MM.1S (cell line): ENCODE measurements around the gene CHAMP1.

Experiments
- DNase-seq: peaks from one replicate; pipeline ENCODE4 v3.0.0-alpha.2; 2015
- H2AFZ ChIP-seq: fragments of 300-600 bp; sonication (generic); 2 replicates; pipeline ENCODE4 v1.6.0; 2016; ENCODE audit warnings: antibody characterized with exemption, low read length
- H3F3A ChIP-seq: fragments of 300-600 bp; sonication (generic); 2 replicates; pipeline ENCODE4 v1.6.1; 2016; ENCODE audit warnings: mild to moderate bottlenecking, antibody characterized with exemption, low read length, moderate library complexity, mixed read lengths; ENCODE audit not compliant: insufficient read depth
- H3K27ac ChIP-seq: fragments of 300-600 bp; sonication (generic); 2 replicates; pipeline ENCODE4 v1.5.1; 2016; ENCODE audit warnings: mild to moderate bottlenecking, low read length
- H3K27me3 ChIP-seq: fragments of 300-600 bp; sonication (generic); replicated peaks from 2 replicates; pipeline ENCODE4 v1.6.0; 2016; ENCODE audit warnings: low read length; ENCODE audit not compliant: insufficient read depth
- H3K36me3 ChIP-seq: fragments of 300-600 bp; sonication (generic); replicated peaks from 2 replicates; pipeline ENCODE4 v1.6.1; 2016; ENCODE audit warnings: mild to moderate bottlenecking, low read length, mixed read lengths; ENCODE audit not compliant: insufficient read depth
- H3K4me1 ChIP-seq: fragments of 300-600 bp; sonication (generic); 2 replicates; pipeline ENCODE4 v1.6.1; 2016; ENCODE audit warnings: low read length, mixed read lengths
- H3K4me2 ChIP-seq: fragments of 300-600 bp; sonication (generic); 2 replicates; pipeline ENCODE4 v1.6.0; 2016; ENCODE audit warnings: low read depth, low read length
- H3K4me3 ChIP-seq: fragments of 300-600 bp; sonication (generic); 2 replicates; pipeline ENCODE4 v1.5.1; 2016; ENCODE audit warnings: low read length, mixed read lengths
- H3K79me2 ChIP-seq: fragments of 300-600 bp; sonication (generic); 2 replicates; pipeline ENCODE4 v1.6.1; 2016; ENCODE audit warnings: mixed run types, low read length, mixed read lengths
- H3K9ac ChIP-seq: fragments of 300-600 bp; sonication (generic); 2 replicates; pipeline ENCODE4 v1.6.1; 2016; ENCODE audit warnings: low read length, mixed read lengths
- H3K9me2 ChIP-seq: fragments of 300-600 bp; sonication (generic); replicated peaks from 2 replicates; pipeline ENCODE4 v1.6.1; 2016; ENCODE audit warnings: mild to moderate bottlenecking, low read length, mixed read lengths; ENCODE audit not compliant: insufficient read depth
- H3K9me3 ChIP-seq: fragments of 300-600 bp; sonication (generic); replicated peaks from 2 replicates; pipeline ENCODE4 v1.6.1; 2016; ENCODE audit warnings: mild to moderate bottlenecking, low read length, mixed read lengths; ENCODE audit not compliant: insufficient read depth
- H4K20me1 ChIP-seq: fragments of 300-600 bp; sonication (generic); 2 replicates; pipeline ENCODE4 v1.6.1; 2016; ENCODE audit warnings: mild to moderate bottlenecking, low read length, moderate library complexity, mixed read lengths; ENCODE audit not compliant: insufficient read depth
- CTCF ChIP-seq: fragments of 300-600 bp; sonication (generic); IDR thresholded peaks from 2 replicates; pipeline ENCODE4 v1.5.1; 2016; ENCODE audit warnings: antibody characterized with exemption, low read length, mixed read lengths
- EZH2 ChIP-seq: fragments of 300-600 bp; sonication (generic); optimal IDR thresholded peaks from 2 replicates; pipeline ENCODE3; 2017; ENCODE audit warnings: low read depth, mild to moderate bottlenecking, antibody characterized with exemption, low read length, mixed read lengths
- EZH2phosphoT487 ChIP-seq: fragments of 300-600 bp; sonication (generic); IDR thresholded peaks from 2 replicates; pipeline ENCODE4 v1.6.1; 2018; ENCODE audit warnings: antibody characterized with exemption, low read length

Gene CHAMP1

GRCh38 chr13:114284680-114285079 lies 29.6 kb upstream of the CHAMP1 start:
- Histone ChIP-seq H2AFZ (no peak overlapping the region), H3K9me3 (no peaks in the 10 kb centered on the region), H3K9me2 (no peaks in the 10 kb centered on the region), H3K4me3 (no peak overlapping the region), H3K36me3 (0 out of 2 replicates have a peak, but pooled peaks cover 11% of the 10 kb centered on the region), H3K4me1 (peaks cover 16% of the 10 kb centered on the region), H3K9ac (no peak overlapping the region), H3F3A (peaks cover 14% of the 10 kb centered on the region), H3K79me2 (peaks cover 71% of the 10 kb centered on the region), H3K27ac (no peak overlapping the region), H3K4me2 (no peak overlapping the region), H4K20me1 (no peaks in the 10 kb centered on the region), H3K27me3 (no peaks in the 10 kb centered on the region)
- TF ChIP-seq CTCF: no peak
- TF ChIP-seq EZH2phosphoT487: no peak
- no peak for TF ChIP-seq EZH2
- DNase-seq: no peak

- Histone ChIP-seq H3K4me3 (no peak overlapping the region), H2AFZ (no peak overlapping the region), H3K27ac (no peak overlapping the region), H3K79me2 (peaks cover 74% of the 10 kb centered on the region), H3K4me2 (no peak overlapping the region), H4K20me1 (no peaks in the 10 kb centered on the region), H3K9ac (no peak overlapping the region), H3K27me3 (no peaks in the 10 kb centered on the region), H3K4me1 (peaks cover 10% of the 10 kb centered on the region), H3F3A (peaks cover 8% of the 10 kb centered on the region), H3K9me3 (no peaks in the 10 kb centered on the region), H3K36me3 (0 out of 2 replicates have a peak, but pooled peaks cover 11% of the 10 kb centered on the region), H3K9me2 (no peaks in the 10 kb centered on the region)
- TF ChIP-seq CTCF (no peak), EZH2phosphoT487 (no peak), EZH2 (no peak)
- DNase-seq: no peak
These were observed 29.0 kb upstream of the CHAMP1 start for GRCh38 chr13:114285166-114285808.

- DNase-seq: no peak
- Histone ChIP-seq H3K4me3 (no peak overlapping the region), H3K9ac (no peak overlapping the region), H3K27ac (no peak overlapping the region), H3K79me2 (peaks cover 82% of the 10 kb centered on the region), H2AFZ (no peak overlapping the region), H3K9me3 (no peaks in the 10 kb centered on the region), H3K36me3 (peaks cover 14% of the 10 kb centered on the region), H3K4me1 (0 out of 2 replicates have a peak, but pooled peaks cover 5% of the 10 kb centered on the region), H3K27me3 (no peaks in the 10 kb centered on the region), H3F3A (no peaks in the 10 kb centered on the region), H3K4me2 (no peak overlapping the region), H3K9me2 (no peaks in the 10 kb centered on the region), H4K20me1 (no peaks in the 10 kb centered on the region)
- TF ChIP-seq EZH2 (no peak), CTCF (no peak), EZH2phosphoT487 (no peak)
These were observed 27.5 kb upstream of the CHAMP1 start for GRCh38 chr13:114286808-114287207.
